ENCODE measurements around the gene MRC2. TPM values are rescaled to one million over a fixed set of nuclear protein-coding genes. Genes with fewer than 3 reads are reported as not detected.
"Not testable (repeated sequence)": the region's sequence is repeated elsewhere in the genome, so short reads cannot be mapped to it uniquely, and the experiment has no call there.

The MRC2 gene
- total RNA-seq, 4 donors from 2014 or later, result 18.8 to 53.0 (median 20.6) TPM

DNA sequence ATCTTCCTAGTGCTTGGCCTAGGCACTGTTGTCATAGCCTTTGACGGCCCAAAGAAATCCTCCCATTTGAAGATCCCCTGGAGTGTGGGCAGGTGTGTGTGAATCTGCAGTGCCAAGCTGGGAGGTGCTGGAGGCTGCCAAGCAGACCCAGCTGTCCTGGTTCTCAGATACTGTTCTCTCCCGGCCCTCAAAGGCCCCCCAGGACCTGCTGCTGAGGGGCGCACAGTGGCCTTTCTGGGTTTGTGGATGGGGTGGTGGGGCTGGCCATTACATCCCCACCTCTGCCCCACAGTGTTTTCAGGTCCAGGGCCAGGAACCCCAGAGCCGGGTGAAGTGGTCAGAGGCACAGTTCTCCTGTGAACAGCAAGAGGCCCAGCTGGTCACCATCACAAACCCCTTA lies 60.5 kb downstream of the MRC2 start:
- intact Hi-C loops (cut with DNase I; ENCODE audit: low total_unique reads), result no loop called here
- no peak for DNase-seq (ENCODE audit: low spot score in 2 of 2)
- H3K4me3 ChIP-seq (ENCODE audit: low read depth, poor library complexity, severe bottlenecking), result no peak overlapping the region
- WGBS, 2 donors, result 74 to 83% methylated on average over 4 of the region's 4 CpGs
- TF ChIP-seq, protein P1, sequence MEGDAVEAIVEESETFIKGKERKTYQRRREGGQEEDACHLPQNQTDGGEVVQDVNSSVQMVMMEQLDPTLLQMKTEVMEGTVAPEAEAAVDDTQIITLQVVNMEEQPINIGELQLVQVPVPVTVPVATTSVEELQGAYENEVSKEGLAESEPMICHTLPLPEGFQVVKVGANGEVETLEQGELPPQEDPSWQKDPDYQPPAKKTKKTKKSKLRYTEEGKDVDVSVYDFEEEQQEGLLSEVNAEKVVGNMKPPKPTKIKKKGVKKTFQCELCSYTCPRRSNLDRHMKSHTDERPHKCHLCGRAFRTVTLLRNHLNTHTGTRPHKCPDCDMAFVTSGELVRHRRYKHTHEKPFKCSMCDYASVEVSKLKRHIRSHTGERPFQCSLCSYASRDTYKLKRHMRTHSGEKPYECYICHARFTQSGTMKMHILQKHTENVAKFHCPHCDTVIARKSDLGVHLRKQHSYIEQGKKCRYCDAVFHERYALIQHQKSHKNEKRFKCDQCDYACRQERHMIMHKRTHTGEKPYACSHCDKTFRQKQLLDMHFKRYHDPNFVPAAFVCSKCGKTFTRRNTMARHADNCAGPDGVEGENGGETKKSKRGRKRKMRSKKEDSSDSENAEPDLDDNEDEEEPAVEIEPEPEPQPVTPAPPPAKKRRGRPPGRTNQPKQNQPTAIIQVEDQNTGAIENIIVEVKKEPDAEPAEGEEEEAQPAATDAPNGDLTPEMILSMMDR (IDR thresholded peaks at IDR 0.05), result no peak
- no peak for TF ChIP-seq POLR2A (IDR thresholded peaks at IDR 0.05)

DNA sequence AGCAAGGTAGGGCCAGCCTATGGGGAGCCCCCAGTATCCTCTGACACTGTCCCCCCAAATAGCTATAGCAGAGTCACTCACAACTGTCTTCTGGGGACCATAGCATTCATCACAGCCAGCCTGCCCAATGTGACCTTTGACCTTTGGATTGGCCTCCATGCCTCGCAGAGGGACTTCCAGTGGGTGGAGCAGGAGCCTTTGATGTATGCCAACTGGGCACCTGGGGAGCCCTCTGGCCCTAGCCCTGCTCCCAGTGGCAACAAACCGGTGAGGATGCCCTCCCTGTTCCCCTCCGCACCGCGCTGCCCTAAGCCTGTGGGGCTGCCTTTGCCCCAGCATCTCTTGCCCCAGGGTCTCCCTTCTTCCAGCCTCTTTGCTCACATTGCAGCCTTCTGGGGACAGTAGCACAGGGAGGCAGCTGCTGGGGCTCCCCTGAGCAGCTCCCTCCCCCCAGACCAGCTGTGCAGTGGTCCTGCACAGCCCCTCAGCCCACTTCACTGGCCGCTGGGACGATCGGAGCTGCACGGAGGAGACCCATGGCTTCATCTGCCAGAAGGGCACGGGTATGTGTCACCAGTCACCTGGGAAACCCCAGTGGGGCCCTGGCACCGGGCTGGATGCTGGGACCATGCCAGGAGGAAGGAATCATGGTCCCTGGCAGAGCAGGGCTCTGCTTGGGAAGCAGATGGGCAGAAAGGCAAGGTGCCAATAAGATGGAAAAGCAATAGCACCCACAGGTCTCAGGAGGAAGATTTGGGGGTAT lies 61.1 kb downstream of the MRC2 start:
- WGBS, 2 donors, result 61 to 68% methylated on average over 11 of the region's 11 CpGs
- no peak overlapping the region for H3K4me3 ChIP-seq (ENCODE audit: low read depth, poor library complexity, severe bottlenecking)
- intact Hi-C loops (cut with DNase I; ENCODE audit: low total_unique reads), result no loop called here
- DNase-seq (ENCODE audit: low spot score in 2 of 2), result no peak
- TF ChIP-seq, protein P1 (IDR thresholded peaks at IDR 0.05), result no peak
- no peak for TF ChIP-seq POLR2A (IDR thresholded peaks at IDR 0.05)

- TF ChIP-seq, protein P1 (IDR thresholded peaks at IDR 0.05), result no peak
- no peak for TF ChIP-seq POLR2A (IDR thresholded peaks at IDR 0.05)
- intact Hi-C loops (cut with DNase I; ENCODE audit: low total_unique reads), result no loop called here
- no peak overlapping the region for H3K4me3 ChIP-seq (ENCODE audit: low read depth, poor library complexity, severe bottlenecking)
- WGBS, 2 donors, result 83 to 86% methylated on average over 31 to 35 of the region's 37 CpGs
- no peak for DNase-seq (ENCODE audit: low spot score in 2 of 2)
Observed at GRCh38 chr17:62689441-62690167, 62.1 kb downstream of the MRC2 start.

GRCh38 chr17:62690168-62690897 lies 62.9 kb downstream of the MRC2 start:
- H3K4me3 ChIP-seq (ENCODE audit: low read depth, poor library complexity, severe bottlenecking), result no peak overlapping the region
- no peak for DNase-seq (ENCODE audit: low spot score in 2 of 2)
- intact Hi-C loops (cut with DNase I; ENCODE audit: low total_unique reads), result no loop called here
- TF ChIP-seq POLR2A (IDR thresholded peaks at IDR 0.05), result no peak
- TF ChIP-seq, protein P1 (IDR thresholded peaks at IDR 0.05), result no peak
- WGBS, 2 donors, result 81 to 87% methylated on average over 19 of the region's 19 CpGs

DNA sequence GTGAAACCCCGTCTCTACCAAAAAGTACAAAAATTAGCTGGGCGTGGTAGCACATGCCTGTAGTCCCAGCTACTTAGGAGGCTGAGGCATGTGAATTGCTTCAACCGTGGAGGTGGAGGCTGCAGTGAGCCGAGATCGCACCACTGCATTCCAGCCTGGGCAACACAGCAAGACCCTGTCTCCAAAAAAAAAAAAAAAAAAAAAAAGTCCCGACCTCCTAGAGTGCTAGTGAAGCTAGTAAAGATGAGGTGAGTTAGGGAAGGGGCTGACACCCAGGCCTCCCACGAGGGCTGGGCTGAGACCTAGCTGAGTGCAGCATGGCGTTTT lies 64.1 kb downstream of the MRC2 start:
- DNase-seq (ENCODE audit: low spot score in 2 of 2); H3K4me3 ChIP-seq (ENCODE audit: low read depth, poor library complexity, severe bottlenecking); intact Hi-C loops (cut with DNase I; ENCODE audit: low total_unique reads): not testable (repeated sequence)
- WGBS, 2 donors, result 89 to 93% methylated on average over 8 of the region's 8 CpGs

- DNase-seq (ENCODE audit: low spot score in 2 of 2), result no peak
- H3K4me3 ChIP-seq (ENCODE audit: low read depth, poor library complexity, severe bottlenecking), result no peak overlapping the region
- intact Hi-C loops (cut with DNase I; ENCODE audit: low total_unique reads), result no loop called here
- TF ChIP-seq, protein P1 (IDR thresholded peaks at IDR 0.05), result no peak
- TF ChIP-seq POLR2A (IDR thresholded peaks at IDR 0.05), result no peak
- WGBS, 2 donors, result 92% methylated on average over 16 to 20 of the region's 20 CpGs
Observed at GRCh38 chr17:62692159-62692651, 64.7 kb downstream of the MRC2 start.
